GM21576 (cell line): ENCODE data around the gene CEMIP2.

Experiments used
- ATAC-seq: cut with Tn5 transposase; IDR thresholded peaks from one replicate; pipeline ENCODE4 v1.9.1; 2021; ENCODE audit warnings: mild to moderate bottlenecking, moderate library complexity; ENCODE audit not compliant: unreplicated experiment

The CEMIP2 gene

GRCh38 chr9:71655141-71655540 lies 113.2 kb downstream of the CEMIP2 start:
- no peak for ATAC-seq

GRCh38 chr9:71652480-71652879 lies 115.8 kb downstream of the CEMIP2 start:
- ATAC-seq = no peak

DNA sequence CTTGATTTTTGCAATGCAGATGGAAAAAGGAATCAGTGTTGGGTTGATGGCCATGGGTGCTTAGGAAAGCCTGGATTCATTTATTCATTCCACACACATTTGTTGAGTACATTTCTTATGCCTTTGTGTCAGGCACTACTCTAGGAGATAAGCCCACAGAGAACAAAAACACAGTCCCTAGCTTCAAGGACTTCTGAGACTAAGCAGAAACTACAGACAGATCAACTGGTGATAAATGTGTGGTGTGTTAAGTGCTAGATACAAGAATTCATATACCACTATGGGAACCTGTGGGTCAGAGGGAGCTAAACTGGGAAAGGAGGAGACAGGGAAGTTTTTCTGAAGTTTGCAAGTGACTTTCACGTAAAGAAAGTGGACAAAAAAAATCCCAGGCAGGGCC lies 119.9 kb downstream of the CEMIP2 start:
- no peak for ATAC-seq

DNA sequence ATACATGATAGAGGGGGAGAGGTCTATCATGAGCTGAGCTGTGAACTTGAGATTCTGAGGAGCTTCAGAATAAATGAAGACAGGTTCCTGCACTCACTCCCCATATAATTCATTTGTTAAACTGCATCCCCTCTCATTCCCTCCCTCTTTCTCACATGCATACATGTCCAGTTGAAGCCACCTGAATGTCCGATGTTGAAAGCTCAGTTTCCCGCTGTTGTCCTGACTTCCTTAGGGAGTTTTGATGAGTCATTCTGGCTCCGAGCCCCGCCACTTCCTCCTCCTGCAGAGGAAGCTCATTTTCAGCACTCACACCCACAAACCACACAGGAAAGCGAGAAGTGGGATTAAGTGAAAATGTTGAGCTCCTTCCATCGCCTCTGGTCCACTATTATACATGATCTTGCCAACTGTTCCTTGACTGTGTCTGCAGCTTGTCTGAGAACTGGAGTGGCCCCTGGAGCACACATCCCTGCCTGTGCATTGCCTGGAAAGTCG lies 121.2 kb downstream of the CEMIP2 start:
- no peak for ATAC-seq

DNA sequence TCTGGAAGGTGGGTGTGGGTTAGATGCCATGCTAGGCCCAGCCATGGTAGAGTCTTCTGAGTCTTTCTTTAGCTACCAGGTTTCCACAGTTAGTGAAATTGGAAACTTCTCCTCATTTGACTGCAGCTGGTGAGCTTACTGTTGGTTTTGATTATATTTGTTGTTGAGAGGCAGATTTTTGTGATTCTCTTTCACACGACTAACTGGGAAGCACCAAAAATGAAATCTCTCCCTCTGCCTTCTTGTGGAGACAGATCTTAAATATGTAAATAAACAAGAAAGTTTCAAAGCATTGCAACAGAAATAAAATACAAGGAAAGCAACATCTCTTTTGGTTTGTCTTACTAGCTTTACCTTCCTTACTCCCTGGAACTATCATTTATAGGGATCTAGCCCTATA lies 122.2 kb downstream of the CEMIP2 start:
- ATAC-seq = no peak

DNA sequence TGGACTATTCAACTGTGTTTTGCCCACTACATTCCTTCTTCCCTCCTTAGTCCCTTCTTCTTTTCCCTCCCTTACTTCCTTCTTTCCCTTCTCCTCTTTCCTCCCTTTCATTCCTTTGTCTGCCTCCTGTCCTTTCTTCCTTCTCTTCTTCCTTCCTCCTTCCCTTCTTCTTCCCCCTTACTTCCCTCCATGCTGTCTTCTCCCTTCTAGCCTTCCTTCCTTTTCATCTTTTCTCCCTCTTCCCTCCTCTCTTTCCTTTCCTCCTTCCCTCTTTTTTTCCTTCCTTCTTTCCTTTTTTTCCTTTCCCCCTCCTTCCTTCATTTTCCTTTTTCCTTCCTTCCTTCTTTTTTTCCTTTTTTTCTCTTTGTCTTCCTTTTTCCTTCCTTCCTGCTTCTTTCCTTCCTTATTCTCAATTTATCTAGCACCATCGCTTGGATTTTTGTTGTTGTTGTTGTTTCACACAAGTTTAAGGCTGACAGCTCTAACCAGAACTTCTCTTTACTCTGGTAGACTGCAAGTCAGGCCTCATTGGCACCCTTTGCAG lies 123.4 kb downstream of the CEMIP2 start:
- ATAC-seq = no peak

GRCh38 chr9:71643330-71643729 lies 125.0 kb downstream of the CEMIP2 start:
- ATAC-seq = no peak

GRCh38 chr9:71642056-71642455 lies 126.3 kb downstream of the CEMIP2 start:
- no peak for ATAC-seq

GRCh38 chr9:71638627-71639026 lies 129.7 kb downstream of the CEMIP2 start:
- no peak for ATAC-seq

- no peak for ATAC-seq
These were observed 130.4 kb downstream of the CEMIP2 start for GRCh38 chr9:71637926-71638325.

DNA sequence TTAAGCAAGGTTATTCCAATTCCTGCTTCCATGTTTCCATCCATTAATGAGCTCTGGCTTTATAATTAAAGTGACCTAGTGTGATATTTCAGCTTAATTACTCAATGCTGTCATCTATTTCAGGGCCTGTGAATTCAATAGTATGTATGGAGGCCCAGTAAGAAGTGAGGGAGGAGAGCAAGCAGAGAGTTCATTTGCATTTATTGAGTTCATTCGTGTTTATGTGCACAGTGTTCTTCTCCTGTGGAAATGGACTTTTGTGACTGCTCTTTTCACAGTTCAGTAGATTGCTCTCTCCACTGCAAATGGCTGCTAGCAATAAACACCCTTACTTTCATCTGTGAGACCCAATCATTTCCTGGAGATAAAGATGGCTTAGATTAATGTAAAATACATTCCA lies 130.9 kb downstream of the CEMIP2 start:
- ATAC-seq = no peak

GRCh38 chr9:71636143-71636839 lies 132.0 kb downstream of the CEMIP2 start:
- ATAC-seq = no peak

DNA sequence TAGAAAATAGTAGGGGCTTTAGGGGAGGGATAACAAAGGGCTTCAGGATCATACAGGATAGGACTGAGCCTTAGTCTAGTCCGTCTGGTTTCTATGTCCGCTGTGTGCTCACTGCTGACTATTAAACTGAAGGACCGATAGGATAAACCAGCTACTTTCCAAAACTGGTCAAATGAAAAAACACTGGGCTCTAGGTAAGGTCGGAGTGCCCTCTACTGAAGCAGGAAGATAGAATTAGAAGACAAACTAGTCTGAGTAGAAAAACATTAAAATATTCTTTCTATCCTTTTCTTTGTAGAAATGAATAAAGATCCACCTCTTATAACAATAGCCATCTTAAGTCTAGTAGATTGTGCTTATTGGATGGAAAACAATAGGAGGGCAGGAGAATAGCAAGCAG lies 133.6 kb downstream of the CEMIP2 start:
- no peak for ATAC-seq
